Measurements from ENCODE around the gene SLC2A10.
A peak's percentile ranks its signal among the peaks of the same experiment; 100 is the strongest.

SLC2A10 gene

DNA sequence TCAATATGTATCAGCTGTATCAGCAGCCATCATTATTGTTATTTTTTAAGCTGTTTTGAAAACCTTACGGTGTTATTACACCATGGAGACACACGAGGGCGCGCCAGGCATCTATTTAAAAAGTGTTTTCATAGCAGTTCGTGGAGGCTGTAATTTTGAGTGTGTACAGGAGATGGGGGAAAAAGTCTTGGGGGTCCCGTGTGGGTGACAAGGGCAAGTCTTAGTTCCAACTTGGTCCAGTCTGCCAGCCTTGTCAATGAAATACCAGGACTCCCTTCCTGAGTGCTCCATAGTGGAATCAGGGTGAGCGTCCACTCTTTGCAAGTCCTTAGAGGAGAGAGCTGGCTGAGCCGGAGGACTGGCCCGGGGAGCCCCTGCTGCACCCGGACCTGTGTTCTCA lies 43.3 kb downstream of the SLC2A10 start:
- Mint-ChIP-seq H3K9me3 (no peaks in the 10 kb centered on the region), H3K36me3 (ENCODE audit: low read depth) (no peaks in the 10 kb centered on the region), H3K27me3 (ENCODE audit: low read depth) (peaks cover 9% of the 10 kb centered on the region), H3K4me1 (peaks cover 30% of the 10 kb centered on the region), H3K27ac (peak overlapping the region in 2 of 3 experiments; percentile 8 to 85), H3K4me3 (no peak overlapping the region)
- TF ChIP-seq, protein P1, sequence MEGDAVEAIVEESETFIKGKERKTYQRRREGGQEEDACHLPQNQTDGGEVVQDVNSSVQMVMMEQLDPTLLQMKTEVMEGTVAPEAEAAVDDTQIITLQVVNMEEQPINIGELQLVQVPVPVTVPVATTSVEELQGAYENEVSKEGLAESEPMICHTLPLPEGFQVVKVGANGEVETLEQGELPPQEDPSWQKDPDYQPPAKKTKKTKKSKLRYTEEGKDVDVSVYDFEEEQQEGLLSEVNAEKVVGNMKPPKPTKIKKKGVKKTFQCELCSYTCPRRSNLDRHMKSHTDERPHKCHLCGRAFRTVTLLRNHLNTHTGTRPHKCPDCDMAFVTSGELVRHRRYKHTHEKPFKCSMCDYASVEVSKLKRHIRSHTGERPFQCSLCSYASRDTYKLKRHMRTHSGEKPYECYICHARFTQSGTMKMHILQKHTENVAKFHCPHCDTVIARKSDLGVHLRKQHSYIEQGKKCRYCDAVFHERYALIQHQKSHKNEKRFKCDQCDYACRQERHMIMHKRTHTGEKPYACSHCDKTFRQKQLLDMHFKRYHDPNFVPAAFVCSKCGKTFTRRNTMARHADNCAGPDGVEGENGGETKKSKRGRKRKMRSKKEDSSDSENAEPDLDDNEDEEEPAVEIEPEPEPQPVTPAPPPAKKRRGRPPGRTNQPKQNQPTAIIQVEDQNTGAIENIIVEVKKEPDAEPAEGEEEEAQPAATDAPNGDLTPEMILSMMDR (IDR thresholded peaks at IDR 0.05; ENCODE audit: unreplicated experiment in 3 of 3), result peak; percentile 69 to 83 (median 78)

DNA sequence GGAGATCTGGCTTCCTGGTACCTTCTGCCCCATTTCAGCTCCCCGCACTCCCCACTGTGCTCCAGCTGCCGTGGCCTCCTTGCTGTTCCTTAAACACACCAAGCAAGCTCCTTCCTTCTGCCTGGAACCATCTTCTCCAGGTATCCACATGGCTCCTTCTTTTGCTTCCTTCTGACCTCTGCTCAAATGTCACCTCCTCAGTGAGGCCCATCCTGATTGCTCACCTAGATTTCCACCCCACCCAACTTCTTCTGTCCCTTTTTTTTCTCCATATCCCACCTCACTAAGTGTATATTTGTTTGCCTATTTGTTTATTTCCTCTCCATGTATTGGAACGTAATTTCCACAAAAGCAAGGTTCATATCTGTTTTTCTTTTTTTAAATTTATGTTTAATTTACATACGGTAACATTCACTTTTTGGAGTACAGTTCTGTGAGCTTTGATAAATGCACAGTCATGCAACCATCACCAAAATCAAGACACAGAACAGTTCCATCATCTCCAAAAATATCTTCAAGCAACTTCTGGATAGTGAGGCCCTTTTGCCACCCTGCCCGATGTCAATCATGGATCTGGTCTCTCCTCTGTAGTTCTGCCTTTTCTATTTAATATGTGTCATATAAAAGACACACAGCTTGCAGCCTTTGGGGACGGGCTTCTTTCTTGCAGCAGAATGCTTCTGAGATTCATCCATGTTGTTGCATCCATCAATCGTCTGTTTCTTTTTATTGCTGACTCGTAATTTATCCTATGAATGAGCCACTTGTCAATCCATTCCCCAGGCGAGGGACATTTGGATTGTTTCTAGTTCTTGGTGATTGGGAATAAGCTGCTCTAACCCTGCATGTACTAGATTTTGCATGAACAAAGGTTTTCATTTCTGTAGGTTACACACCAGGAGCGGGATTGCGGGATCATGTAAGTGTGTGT lies 46.3 kb downstream of the SLC2A10 start:
- TF ChIP-seq, protein P1 (IDR thresholded peaks at IDR 0.05; ENCODE audit: unreplicated experiment in 3 of 3), result no peak
- peaks cover 10% of the 10 kb centered on the region for H3K27me3 Mint-ChIP-seq (ENCODE audit: low read depth)

DNA sequence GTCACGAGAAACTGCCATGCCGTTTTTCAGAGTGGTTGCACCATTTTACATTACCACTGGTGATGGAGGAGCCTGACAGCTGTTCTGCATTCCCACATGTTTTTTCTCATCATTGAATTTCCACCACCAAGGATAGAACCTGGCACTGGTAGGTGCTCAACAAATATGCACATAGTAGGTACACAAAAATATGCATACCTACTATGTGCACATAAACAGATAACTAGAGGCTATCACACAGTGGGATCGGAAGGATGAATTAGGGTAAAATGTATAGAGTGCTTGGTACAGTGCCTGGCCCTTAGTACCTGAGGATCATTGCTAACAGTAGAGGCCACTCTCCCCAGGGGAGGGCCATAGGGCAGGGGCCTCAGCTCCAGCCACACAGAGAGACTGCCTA lies 47.0 kb downstream of the SLC2A10 start:
- Mint-ChIP-seq H3K4me1 (peaks cover 35% of the 10 kb centered on the region), H3K27me3 (ENCODE audit: low read depth) (peaks cover 10% of the 10 kb centered on the region), H3K9me3 (no peaks in the 10 kb centered on the region), H3K27ac (no peak overlapping the region), H3K4me3 (no peak overlapping the region), H3K36me3 (ENCODE audit: low read depth) (no peaks in the 10 kb centered on the region)
- TF ChIP-seq, protein P1 (IDR thresholded peaks at IDR 0.05; ENCODE audit: unreplicated experiment in 3 of 3), result no peak

More for the DNA sequence above, 46.3 kb downstream of the SLC2A10 start:
- H3K9me3 Mint-ChIP-seq, result no peaks in the 10 kb centered on the region
- no peak overlapping the region for H3K4me3 Mint-ChIP-seq
- H3K27ac Mint-ChIP-seq, result no peak overlapping the region
- H3K36me3 Mint-ChIP-seq (ENCODE audit: low read depth), result no peaks in the 10 kb centered on the region
- peaks cover 30% of the 10 kb centered on the region for H3K4me1 Mint-ChIP-seq

DNA sequence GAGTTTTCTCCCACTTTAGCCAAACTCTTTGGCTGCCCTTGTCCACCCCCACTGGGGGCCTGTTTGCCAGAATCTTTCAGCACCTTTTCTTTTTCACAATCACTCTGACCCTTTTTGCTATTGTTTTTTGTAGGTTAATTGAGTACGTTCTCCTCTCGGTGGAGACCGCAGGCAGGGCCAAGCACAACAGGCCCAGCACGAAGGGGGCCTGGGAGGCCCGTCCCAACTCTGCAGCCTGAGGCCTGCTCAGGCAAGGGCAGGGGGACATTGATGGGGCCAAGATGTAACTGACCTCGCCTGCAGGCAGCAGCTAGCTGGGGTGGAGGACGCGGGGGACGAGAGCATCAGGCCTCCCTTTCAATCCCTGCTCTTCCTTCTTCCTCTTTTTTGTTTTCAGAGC lies 47.7 kb downstream of the SLC2A10 start:
- TF ChIP-seq, protein P1 (IDR thresholded peaks at IDR 0.05; ENCODE audit: unreplicated experiment in 3 of 3), result no peak
- no peaks in the 10 kb centered on the region for H3K36me3 Mint-ChIP-seq (ENCODE audit: low read depth)
- peak overlapping the region in 2 of 3 experiments; percentile 47 to 84 for H3K27ac Mint-ChIP-seq
- H3K4me3 Mint-ChIP-seq, result no peak overlapping the region
- H3K9me3 Mint-ChIP-seq, result no peaks in the 10 kb centered on the region
- peaks cover 35% of the 10 kb centered on the region for H3K4me1 Mint-ChIP-seq
- peaks cover 10% of the 10 kb centered on the region for H3K27me3 Mint-ChIP-seq (ENCODE audit: low read depth)

DNA sequence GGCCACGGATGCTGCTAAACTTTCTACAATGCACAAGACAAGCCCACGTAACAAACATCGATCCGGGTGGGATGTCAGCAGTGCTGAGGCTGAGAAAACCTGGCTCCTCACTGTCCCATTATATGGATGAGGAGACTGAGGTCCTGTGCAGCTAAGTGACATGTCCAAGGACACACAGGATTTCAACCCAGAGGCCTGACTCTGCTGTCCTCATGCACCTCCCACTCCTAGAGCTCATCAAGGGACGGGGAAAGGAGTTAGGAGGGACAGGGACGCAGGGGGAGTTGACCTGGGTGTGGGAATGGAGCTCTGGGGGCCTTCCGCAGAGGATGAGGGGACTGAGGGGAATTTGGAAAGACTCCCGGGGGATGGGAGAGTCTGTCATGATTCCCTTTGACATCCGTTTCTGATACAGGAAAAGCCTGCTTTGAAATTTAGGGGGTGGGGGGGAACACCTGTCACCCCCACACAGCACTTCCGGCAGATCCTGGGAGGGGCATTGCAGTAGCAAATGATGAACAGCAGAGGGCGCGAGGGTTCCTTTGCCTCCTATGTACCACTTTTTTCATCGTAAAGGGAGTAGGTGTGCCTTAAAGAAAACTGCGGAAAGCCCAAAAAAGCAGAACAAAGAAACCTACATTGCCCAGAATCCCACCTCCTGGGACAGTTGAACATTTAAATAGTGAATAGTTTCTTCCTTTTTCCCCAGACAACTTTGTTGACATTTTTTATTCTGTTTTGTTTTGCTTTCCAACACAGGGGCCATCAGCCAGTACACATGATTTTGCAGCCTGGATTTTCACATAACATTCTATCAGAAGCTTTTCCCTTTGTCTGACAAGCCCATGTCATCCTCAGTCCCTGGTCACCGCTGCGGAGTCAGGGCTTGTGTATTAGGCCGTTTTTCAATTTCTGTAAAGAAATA lies 48.6 kb downstream of the SLC2A10 start:
- Mint-ChIP-seq H3K4me3 (no peak overlapping the region), H3K4me1 (peaks cover 31% of the 10 kb centered on the region), H3K36me3 (ENCODE audit: low read depth) (no peaks in the 10 kb centered on the region), H3K9me3 (no peaks in the 10 kb centered on the region), H3K27me3 (ENCODE audit: low read depth) (peaks cover 10% of the 10 kb centered on the region), H3K27ac (peak overlapping the region in 2 of 3 experiments; percentile 47 to 57)
- TF ChIP-seq, protein P1 (IDR thresholded peaks at IDR 0.05; ENCODE audit: unreplicated experiment in 3 of 3), result peak; percentile 97 to 99 (median 99)

All from nephron (organoid).